Activated CD8-positive, alpha-beta T cell treated with anti-CD3 and anti-CD28 coated beads for 36 hours (primary cell): ENCODE measurements around the gene WWC1. TPM values are rescaled to one million over a fixed set of nuclear protein-coding genes. Genes with fewer than 3 reads are reported as not detected.
"Not testable (repeated sequence)": the region's sequence is repeated elsewhere in the genome, so short reads cannot be mapped to it uniquely, and the experiment has no call there.

ENCODE experiments used
- ATAC-seq: fragments of 200-7000 bp; cut with Tn5 transposase; one replicate; pipeline ENCODE4 v1.10.0; 2021; ENCODE audit warnings: mild to moderate bottlenecking, moderate library complexity
- CTCF ChIA-PET: fragments of 350-600 bp; sonication (Branson Sonifier 250); formaldehyde crosslinking; loops from one replicate; lab custom pipeline; 2021; ENCODE audit warnings: antibody characterized with exemption; lab: Charles Lee
- POLR2A ChIA-PET: fragments of 350-600 bp; sonication (Branson Sonifier 250); formaldehyde crosslinking; loops from one replicate; lab custom pipeline; 2021; ENCODE audit warnings: antibody characterized with exemption; lab: Charles Lee
- DNase-seq: peaks from one replicate; pipeline ENCODE4 v3.0.0-alpha.2; 2020
- H3K27ac Mint-ChIP-seq: one replicate; pipeline ENCODE4 v1.8.0; 2021; ENCODE audit warnings: mild to moderate bottlenecking, mixed read lengths
- H3K27me3 Mint-ChIP-seq: one replicate; pipeline ENCODE4 v1.8.0; 2021; ENCODE audit warnings: mixed read lengths
- H3K36me3 Mint-ChIP-seq: one replicate; pipeline ENCODE4 v1.8.0; 2021; ENCODE audit warnings: low read depth, mixed read lengths
- H3K4me1 Mint-ChIP-seq: one replicate; pipeline ENCODE4 v1.8.0; 2021; ENCODE audit warnings: low read depth, mixed read lengths
- H3K4me3 Mint-ChIP-seq: one replicate; pipeline ENCODE4 v1.8.0; 2021; ENCODE audit warnings: mild to moderate bottlenecking, moderate library complexity, mixed read lengths
- H3K9me3 Mint-ChIP-seq: one replicate; pipeline ENCODE4 v1.8.0; 2021; ENCODE audit warnings: mixed read lengths
- CTCF ChIP-seq: fragments of 200-600 bp; IDR thresholded peaks from one replicate; pipeline ENCODE4 v1.8.0; 2022; ENCODE audit warnings: antibody characterized with exemption, mild to moderate bottlenecking
- intact Hi-C: fragments of 100-400 bp; cut with micrococcal nuclease; formaldehyde crosslinking; loops from one replicate; pipeline ENCODE4 v1.10.0; 2022
- total RNA-seq, 2 experiments: library from RNA; stranded (reverse); gene quantifications; one replicate each; pipeline ENCODE4 v1.2.3, GENCODE V29; 2021

The WWC1 gene
- total RNA-seq, 2 experiments from 2014 or later = 0.45 to 0.47 TPM

- intact Hi-C loops = no loop called here
- H3K9me3 Mint-ChIP-seq = no peaks in the 10 kb centered on the region
- H3K4me3 Mint-ChIP-seq = no peak overlapping the region
- H3K27me3 Mint-ChIP-seq = peaks cover 13% of the 10 kb centered on the region
- TF ChIP-seq CTCF = no peak
- ChIA-PET POLR2A (no interaction called here), CTCF (no interaction called here)
- no peak overlapping the region for H3K27ac Mint-ChIP-seq
- no peaks in the 10 kb centered on the region for H3K4me1 Mint-ChIP-seq
- H3K36me3 Mint-ChIP-seq = no peaks in the 10 kb centered on the region
- ATAC-seq = no peak
- no peak for DNase-seq
Observed at GRCh38 chr5:168332042-168332441, 40.6 kb downstream of the WWC1 start.

- intact Hi-C loops = no loop called here
- Mint-ChIP-seq H3K27me3 (peaks cover 12% of the 10 kb centered on the region), H3K4me3 (no peak overlapping the region), H3K9me3 (no peaks in the 10 kb centered on the region), H3K36me3 (no peaks in the 10 kb centered on the region), H3K4me1 (no peaks in the 10 kb centered on the region), H3K27ac (no peak overlapping the region)
- ChIA-PET CTCF (no interaction called here), POLR2A (no interaction called here)
- DNase-seq = no peak
- no peak for ATAC-seq
- TF ChIP-seq CTCF = no peak
Observed at GRCh38 chr5:168334280-168334679, 42.8 kb downstream of the WWC1 start.

GRCh38 chr5:168334695-168335094, 43.2 kb downstream of the WWC1 start:
- intact Hi-C loops = no loop called here
- peaks cover 8% of the 10 kb centered on the region for H3K27me3 Mint-ChIP-seq
- ChIA-PET CTCF (no interaction called here), POLR2A (no interaction called here)
- no peaks in the 10 kb centered on the region for H3K36me3 Mint-ChIP-seq
- H3K27ac Mint-ChIP-seq = no peak overlapping the region
- no peak overlapping the region for H3K4me3 Mint-ChIP-seq
- H3K4me1 Mint-ChIP-seq = no peaks in the 10 kb centered on the region
- TF ChIP-seq CTCF = no peak
- DNase-seq = no peak
- H3K9me3 Mint-ChIP-seq = no peaks in the 10 kb centered on the region
- no peak for ATAC-seq

- Mint-ChIP-seq H3K27ac (no peak overlapping the region), H3K27me3 (peaks cover 10% of the 10 kb centered on the region), H3K4me3 (no peak overlapping the region), H3K9me3 (no peaks in the 10 kb centered on the region), H3K4me1 (no peaks in the 10 kb centered on the region), H3K36me3 (no peaks in the 10 kb centered on the region)
- TF ChIP-seq CTCF = no peak
- ATAC-seq = no peak
- DNase-seq = no peak
- CTCF ChIA-PET = no interaction called here
- POLR2A ChIA-PET = no interaction called here
- intact Hi-C loops = no loop called here
Observed at GRCh38 chr5:168337361-168337760, 45.9 kb downstream of the WWC1 start.

GRCh38 chr5:168339109-168339771, 47.8 kb downstream of the WWC1 start:
- Mint-ChIP-seq H3K9me3 (no peaks in the 10 kb centered on the region), H3K27me3 (peaks cover 10% of the 10 kb centered on the region), H3K36me3 (no peaks in the 10 kb centered on the region), H3K4me3 (no peak overlapping the region), H3K27ac (no peak overlapping the region), H3K4me1 (no peaks in the 10 kb centered on the region)
- no peak for DNase-seq
- intact Hi-C loops = no loop called here
- ATAC-seq = no peak
- CTCF ChIA-PET = no interaction called here
- POLR2A ChIA-PET = no interaction called here
- no peak for TF ChIP-seq CTCF

- H3K27ac Mint-ChIP-seq, H3K27me3 Mint-ChIP-seq, ATAC-seq, H3K9me3 Mint-ChIP-seq, intact Hi-C loops, DNase-seq, H3K36me3 Mint-ChIP-seq, H3K4me3 Mint-ChIP-seq, POLR2A ChIA-PET, H3K4me1 Mint-ChIP-seq, CTCF ChIA-PET: not testable (repeated sequence)
Observed at GRCh38 chr5:168339772-168340140, 48.3 kb downstream of the WWC1 start.
